HCT116 (cell line): ENCODE results near the gene PARVG. TPM values are rescaled to one million over a fixed set of nuclear protein-coding genes. Genes with fewer than 3 reads are reported as not detected.

Experiments
- ATAC-seq: fragments of 200-7000 bp; cut with Tn5 transposase; 2 replicates; pipeline ENCODE4 v1.9.1; 2020; ENCODE audit warnings: mild to moderate bottlenecking, moderate library complexity
- BruUV-seq: library from RNA; stranded (reverse); fragments of 400-500 nt; replicated peaks from 2 replicates; lab custom pipeline; 2021; lab: Mats Ljungman, UMichigan
- CTCF ChIA-PET: fragments of 300-600 bp; sonication (Branson Sonifier 250); formaldehyde crosslinking; loops from one replicate; lab custom pipeline; 2021; ENCODE audit warnings: antibody characterized with exemption; lab: Charles Lee
- POLR2A ChIA-PET: fragments of 300-600, 350-600 bp; sonication (Branson Sonifier 250); formaldehyde crosslinking; loops from one replicate; lab custom pipeline; 2021; ENCODE audit warnings: antibody characterized with exemption; lab: Charles Lee
- RAD21 ChIA-PET, 2 experiments: fragments of 300-600 bp; sonication (Branson Sonifier 250); formaldehyde crosslinking; loops; one replicate each; lab custom pipeline; 2023; ENCODE audit warnings: low total read pairs in 2 of 2; ENCODE audit not compliant: uncharacterized antibody in 2 of 2, unreplicated experiment in 2 of 2, low non-redundant PET in 1 of 2; lab: Charles Lee
- DNase-seq: peaks from one replicate; pipeline ENCODE4 v3.0.0-alpha.2; 2010; ENCODE audit warnings: low read depth, low spot score
- H2AFZ ChIP-seq: fragments of 200-600 bp; shearing (Covaris generic), sonication (generic); 2 replicates; pipeline ENCODE4 v1.6.1; 2017; ENCODE audit warnings: low read depth, mixed run types, mixed read lengths, antibody characterized with exemption, low read length; ENCODE audit not compliant: poor library complexity, severe bottlenecking
- H3K27ac ChIP-seq: 2 replicates; pipeline ENCODE4 v1.5.1; 2012; ENCODE audit warnings: low read depth, low read length
- H3K27me3 ChIP-seq: fragments of 200-600 bp; sonication (generic); 2 replicates; pipeline ENCODE4 v1.6.1; 2016; ENCODE audit warnings: mixed run types, low read length, mixed read lengths; ENCODE audit not compliant: insufficient read depth
- H3K36me3 ChIP-seq, 2 experiments: fragments of 200-500 bp in 1 of 2; fragments of 200-600 bp in 1 of 2; sonication (Bioruptor generic) in 1 of 2; sonication (generic) in 1 of 2; 2 replicates each; pipeline versions ENCODE4 v1.5.1 to v1.6.1; 2014 to 2016; ENCODE audit warnings: low read length in 2 of 2, inconsistent platforms in 1 of 2, mixed read lengths in 1 of 2, mixed run types in 1 of 2; ENCODE audit not compliant: insufficient read depth in 2 of 2, control insufficient read depth in 1 of 2
- H3K4me1 ChIP-seq, 2 experiments: fragments of 200-600 bp in 1 of 2; sonication (generic) in 1 of 2; 2 replicates each; pipeline versions ENCODE4 v1.5.1 to v1.6.1; 2012 to 2017; ENCODE audit warnings: low read length in 2 of 2, inconsistent platforms in 1 of 2, mild to moderate bottlenecking in 1 of 2, mixed read lengths in 1 of 2, mixed run types in 1 of 2, moderate library complexity in 1 of 2; ENCODE audit not compliant: insufficient read depth in 2 of 2, control insufficient read depth in 1 of 2
- H3K4me2 ChIP-seq: fragments of 200-600 bp; sonication (generic); 2 replicates; pipeline ENCODE4 v1.6.1; 2017; ENCODE audit warnings: mixed run types, low read length, mixed read lengths
- H3K4me3 ChIP-seq, 2 experiments: fragments of 200-600 bp in 1 of 2; sonication (generic) in 1 of 2; replicated peaks in 1 of 2; 2 replicates each; pipeline ENCODE4 v1.5.1; 2011 to 2016; ENCODE audit warnings: low read length in 2 of 2, control low read depth in 1 of 2, low read depth in 1 of 2, mild to moderate bottlenecking in 1 of 2, mixed read lengths in 1 of 2, mixed run types in 1 of 2
- H3K79me2 ChIP-seq: fragments of 200-600 bp; sonication (generic); 2 replicates; pipeline ENCODE4 v1.6.1; 2017; ENCODE audit warnings: mild to moderate bottlenecking, mixed run types, low read length, moderate library complexity, mixed read lengths; ENCODE audit not compliant: insufficient read depth
- H3K9ac ChIP-seq: fragments of 200-600 bp; sonication (generic); 2 replicates; pipeline ENCODE4 v1.6.1; 2016; ENCODE audit warnings: low read length, mixed read lengths
- H3K9me2 ChIP-seq: fragments of 200-600 bp; sonication (generic), shearing (Covaris generic); 2 replicates; pipeline ENCODE4 v1.6.1; 2017; ENCODE audit warnings: mixed run types, mild to moderate bottlenecking, moderate library complexity; ENCODE audit not compliant: insufficient read depth
- H3K9me3 ChIP-seq, 2 experiments: fragments of 200-500 bp in 1 of 2; fragments of 200-600 bp in 1 of 2; sonication (Bioruptor generic) in 1 of 2; sonication (generic) in 1 of 2; 2 replicates each; pipeline ENCODE4 v1.6.1; 2014 to 2017; ENCODE audit warnings: low read length in 2 of 2, mixed read lengths in 2 of 2, inconsistent platforms in 1 of 2, low read depth in 1 of 2, mild to moderate bottlenecking in 1 of 2, mixed run types in 1 of 2, moderate library complexity in 1 of 2; ENCODE audit not compliant: control insufficient read depth in 1 of 2, insufficient read depth in 1 of 2
- H4K20me1 ChIP-seq: fragments of 200-600 bp; sonication (generic), shearing (Covaris generic); 2 replicates; pipeline ENCODE4 v1.6.1; 2017; ENCODE audit warnings: mixed run types, mild to moderate bottlenecking, moderate library complexity; ENCODE audit not compliant: insufficient read depth
- ATF3 ChIP-seq: IDR thresholded peaks from 2 replicates; pipeline ENCODE4 v1.6.1; 2012
- CEBPB ChIP-seq: IDR thresholded peaks from 2 replicates; pipeline ENCODE4 v1.6.1; 2012; ENCODE audit warnings: low read depth
- ELF1 ChIP-seq: IDR thresholded peaks from 2 replicates; pipeline ENCODE4 v1.6.1; 2012; ENCODE audit warnings: low read depth, borderline replicate concordance
- EZH2phosphoT487 ChIP-seq: fragments of 200-600 bp; IDR thresholded peaks from 2 replicates; pipeline ENCODE4 v1.6.1; 2018; ENCODE audit warnings: antibody characterized with exemption, borderline replicate concordance
- FOSL1 ChIP-seq: IDR thresholded peaks from 2 replicates; pipeline ENCODE4 v1.6.1; 2012; ENCODE audit warnings: low read depth
- POLR2A ChIP-seq: IDR thresholded peaks from 2 replicates; pipeline ENCODE4 v1.7.0; 2011; ENCODE audit warnings: borderline replicate concordance; ENCODE audit not compliant: insufficient read depth, insufficient read length; ENCODE audit errors: extremely low read depth
- POLR2AphosphoS5 ChIP-seq: IDR thresholded peaks from 2 replicates; pipeline ENCODE4 v1.6.1; 2011; ENCODE audit warnings: mild to moderate bottlenecking, low read depth, low read length, moderate library complexity
- RAD21 ChIP-seq: IDR thresholded peaks from 2 replicates; pipeline ENCODE4 v1.6.1; 2012; ENCODE audit warnings: low read depth, mild to moderate bottlenecking
- REST ChIP-seq: IDR thresholded peaks from 2 replicates; pipeline ENCODE4 v1.6.1; 2012; ENCODE audit warnings: low read depth
- SIN3A ChIP-seq: IDR thresholded peaks from 2 replicates; pipeline ENCODE4 v1.6.1; 2012; ENCODE audit warnings: low read depth
- SP1 ChIP-seq: IDR thresholded peaks from 2 replicates; pipeline ENCODE4 v1.6.1; 2012; ENCODE audit warnings: low read depth
- TCF7L2 ChIP-seq: IDR thresholded peaks from 2 replicates; pipeline ENCODE4 v1.7.0; 2011; ENCODE audit warnings: borderline replicate concordance, inconsistent platforms; ENCODE audit not compliant: insufficient read depth, insufficient read length; ENCODE audit errors: extremely low read depth
- YY1 ChIP-seq: IDR thresholded peaks from 2 replicates; pipeline ENCODE4 v1.6.1; 2011; ENCODE audit warnings: low read length, low read depth, moderate library complexity, mild to moderate bottlenecking; ENCODE audit not compliant: insufficient replicate concordance; ENCODE audit errors: extremely low read depth
- ZNF274 ChIP-seq: fragments of 200-500 bp; sonication (Bioruptor generic); IDR thresholded peaks from 2 replicates; pipeline ENCODE4 v1.6.1; 2014; ENCODE audit warnings: mild to moderate bottlenecking, low read depth, low read length, inconsistent platforms
- intact Hi-C: fragments of 100-400 bp; cut with micrococcal nuclease; formaldehyde crosslinking; loops from 2 replicates; pipeline ENCODE4 v1.10.0; 2022
- total RNA-seq: library from RNA; stranded (reverse); gene quantifications from one replicate; pipeline ENCODE4 v1.2.1, GENCODE V29; 2021; ENCODE audit not compliant: unreplicated experiment
- TF ChIP-seq, protein P1 (sequence below), 3 experiments: fragments of 200-600 bp in 1 of 3; sonication (generic) in 1 of 3; IDR thresholded peaks in 2 of 3; conservative IDR thresholded peaks in 1 of 3; 2 replicates each; pipeline ENCODE4 v1.5.1; 2012 to 2017; ENCODE audit warnings: low read depth in 2 of 3, low read length in 2 of 3, antibody characterized with exemption in 1 of 3, borderline replicate concordance in 1 of 3, control low read depth in 1 of 3, mild to moderate bottlenecking in 1 of 3, mixed read lengths in 1 of 3, mixed run types in 1 of 3, moderate library complexity in 1 of 3; ENCODE audit not compliant: insufficient read depth in 1 of 3

PARVG gene
- total RNA-seq, 1 experiment from 2014 or later: 0.57 TPM

DNA sequence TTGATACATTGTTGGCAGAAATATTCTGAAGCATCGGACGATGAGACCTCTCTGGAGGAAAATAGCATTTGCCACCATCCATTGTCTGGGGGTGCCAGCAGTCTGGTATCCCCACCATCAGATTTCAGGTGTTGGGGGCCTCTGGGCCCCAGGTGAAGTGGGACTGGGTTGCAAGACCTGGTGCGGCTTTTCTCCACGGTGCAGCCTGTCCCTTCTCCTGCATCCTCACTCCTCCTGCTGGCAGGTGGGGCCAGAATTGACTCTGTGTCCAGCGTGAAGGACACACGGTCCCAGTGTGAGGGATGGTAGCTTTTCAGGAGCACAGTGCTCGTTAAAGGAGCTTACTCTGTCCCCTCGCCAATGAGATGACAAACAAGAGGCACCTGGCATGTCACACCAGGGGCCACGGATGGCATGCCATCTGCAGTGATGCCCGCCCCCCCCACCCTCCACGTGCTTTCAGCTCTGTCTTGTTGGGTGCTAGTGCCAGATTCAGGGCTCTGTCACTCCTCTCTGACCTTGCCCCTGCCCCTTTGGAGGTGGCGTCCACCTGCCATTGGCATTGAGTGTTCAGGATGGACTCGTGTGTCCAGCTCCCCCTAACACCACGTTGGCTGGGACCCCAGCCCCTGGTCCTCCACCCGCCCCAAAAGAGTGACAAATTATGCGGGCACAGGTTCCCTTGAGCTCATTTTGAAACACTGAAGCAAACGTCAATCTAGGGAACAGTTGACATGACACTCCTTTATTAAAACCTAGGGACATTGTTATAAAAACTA lies 62.4 kb downstream of the PARVG start:
- H3K9me3 ChIP-seq: no peaks in the 10 kb centered on the region
- RAD21 ChIA-PET: no interaction called here
- CTCF ChIA-PET: no interaction called here
- ATAC-seq (no peak), DNase-seq (no peak)
- H3K27me3 ChIP-seq: 0 out of 2 replicates have a peak, but pooled peaks cover 14% of the 10 kb centered on the region
- no peak overlapping the region for H3K9ac ChIP-seq
- no peak overlapping the region for H2AFZ ChIP-seq
- POLR2A ChIA-PET: no interaction called here
- H3K36me3 ChIP-seq: no peaks in the 10 kb centered on the region
- H3K27ac ChIP-seq: no peak overlapping the region
- intact Hi-C loops: no loop called here
- no TSS peak for BruUV-seq
- no peaks in the 10 kb centered on the region for H3K4me1 ChIP-seq
- H3K4me3 ChIP-seq: no peak overlapping the region
- TF ChIP-seq ELF1 (no peak), TCF7L2 (no peak), FOSL1 (no peak), YY1 (no peak), EZH2phosphoT487 (no peak), ATF3 (no peak), CEBPB (no peak), ZNF274 (no peak), RAD21 (no peak), POLR2AphosphoS5 (no peak), SP1 (no peak), SIN3A (no peak), POLR2A (no peak), REST (no peak)
- TF ChIP-seq, protein P1, sequence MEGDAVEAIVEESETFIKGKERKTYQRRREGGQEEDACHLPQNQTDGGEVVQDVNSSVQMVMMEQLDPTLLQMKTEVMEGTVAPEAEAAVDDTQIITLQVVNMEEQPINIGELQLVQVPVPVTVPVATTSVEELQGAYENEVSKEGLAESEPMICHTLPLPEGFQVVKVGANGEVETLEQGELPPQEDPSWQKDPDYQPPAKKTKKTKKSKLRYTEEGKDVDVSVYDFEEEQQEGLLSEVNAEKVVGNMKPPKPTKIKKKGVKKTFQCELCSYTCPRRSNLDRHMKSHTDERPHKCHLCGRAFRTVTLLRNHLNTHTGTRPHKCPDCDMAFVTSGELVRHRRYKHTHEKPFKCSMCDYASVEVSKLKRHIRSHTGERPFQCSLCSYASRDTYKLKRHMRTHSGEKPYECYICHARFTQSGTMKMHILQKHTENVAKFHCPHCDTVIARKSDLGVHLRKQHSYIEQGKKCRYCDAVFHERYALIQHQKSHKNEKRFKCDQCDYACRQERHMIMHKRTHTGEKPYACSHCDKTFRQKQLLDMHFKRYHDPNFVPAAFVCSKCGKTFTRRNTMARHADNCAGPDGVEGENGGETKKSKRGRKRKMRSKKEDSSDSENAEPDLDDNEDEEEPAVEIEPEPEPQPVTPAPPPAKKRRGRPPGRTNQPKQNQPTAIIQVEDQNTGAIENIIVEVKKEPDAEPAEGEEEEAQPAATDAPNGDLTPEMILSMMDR (IDR thresholded peaks at IDR 0.05 in 2 of 3, conservative IDR thresholded peaks at IDR 0.05 in 1 of 3; ENCODE audit: borderline replicate concordance in 1 of 3, insufficient read depth in 1 of 3, low read depth in 2 of 3, low read length in 2 of 3): no peak
- no peak overlapping the region for H3K4me2 ChIP-seq
- no peaks in the 10 kb centered on the region for H3K79me2 ChIP-seq
- no peaks in the 10 kb centered on the region for H3K9me2 ChIP-seq
- no peaks in the 10 kb centered on the region for H4K20me1 ChIP-seq
